SH-SY5Y (cell line): ENCODE measurements around the gene BRSK2.

Experiments
- GATA2 ChIP-seq: IDR thresholded peaks from 2 replicates; pipeline ENCODE4 v1.6.1; 2011; ENCODE audit warnings: mild to moderate bottlenecking, low read depth, low read length
- GATA3 ChIP-seq: IDR thresholded peaks from 2 replicates; pipeline ENCODE4 v1.6.1; 2011; ENCODE audit warnings: low read depth, mild to moderate bottlenecking, low read length, moderate library complexity

- TF ChIP-seq GATA2, result no peak
- TF ChIP-seq GATA3, result no peak
These were observed 67.6 kb downstream of the BRSK2 start for GRCh38 chr11:1457326-1457680.
